ENCODE measurements around the gene HSP90AA1. TPM values are rescaled to one million over a fixed set of nuclear protein-coding genes. Genes with fewer than 3 reads are reported as not detected.
"Not testable (repeated sequence)": the region's sequence is repeated elsewhere in the genome, so short reads cannot be mapped to it uniquely, and the experiment has no call there.

The HSP90AA1 gene
- total RNA-seq, 2 experiments from 2014 or later: 451 to 462 TPM

DNA sequence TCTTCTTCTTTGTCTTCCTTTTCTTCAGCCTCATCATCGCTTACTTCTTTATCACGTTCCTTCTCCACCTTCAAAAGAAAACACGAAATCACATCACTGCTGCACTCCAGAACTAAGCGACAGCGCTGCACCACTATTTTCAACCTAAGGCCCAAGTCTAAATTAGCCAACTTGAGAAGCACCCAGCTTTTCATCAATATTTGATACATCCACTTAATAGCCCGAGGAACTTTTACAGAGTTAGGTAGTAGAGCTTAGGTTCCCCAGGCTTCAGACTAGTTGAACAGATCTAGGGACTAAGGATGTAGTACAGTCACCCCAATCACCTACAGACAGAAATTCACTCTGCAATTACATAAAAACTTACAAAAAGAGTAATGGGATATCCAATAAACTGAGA, 1.9 kb downstream of the HSP90AA1 start:
- no peak for TF ChIP-seq CTCF (IDR thresholded peaks at IDR 0.05)
- Histone ChIP-seq H3K27ac (ENCODE audit: low read depth in 1 of 2, low read length in 2 of 2) (peak overlapping the region; percentile 31 to 37), H3K27me3 (ENCODE audit: control insufficient read depth in 1 of 2, insufficient read depth in 2 of 2, low read length in 2 of 2) (no peaks in the 10 kb centered on the region), H3K36me3 (ENCODE audit: insufficient read depth, low read length) (peaks cover 59% of the 10 kb centered on the region), H3K4me3 (ENCODE audit: low read length) (peak overlapping the region; percentile 74), H3K9me3 (ENCODE audit: control insufficient read depth in 1 of 2, insufficient read depth in 1 of 2, low read length in 2 of 2) (no peaks in the 10 kb centered on the region), H3K4me1 (ENCODE audit: insufficient read depth, low read length) (peaks cover 51% of the 10 kb centered on the region)
- ChIA-PET POLR2A (interaction anchor here (0.6 to 1.1 kb wide), 3 partner anchors 22 to 232 kb away, joined by 3 read pairs; no protein-coding TSS in a partner anchor), CTCF (no interaction called here)
- peak overlapping the region; percentile 98 for H3K4me3 Mint-ChIP-seq
- H3K9me3 Mint-ChIP-seq: no peaks in the 10 kb centered on the region
- H3K27me3 Mint-ChIP-seq: no peaks in the 10 kb centered on the region
- DNase-seq: no peak
- H3K36me3 Mint-ChIP-seq (ENCODE audit: low read depth): peaks cover 69% of the 10 kb centered on the region
- peak overlapping the region; percentile 91 for H3K27ac Mint-ChIP-seq
- intact Hi-C loops (cut with DNase I, micrococcal nuclease): loop anchor here (5.0 to 10.0 kb wide), 4 partner anchors 50 to 692 kb away; partner anchors contain the start of genes PPP2R5C (in 1 of the 2) and TRAF3 (in 1 of the 2)
- ATAC-seq (ENCODE audit: poor library complexity): no peak
- H3K4me1 Mint-ChIP-seq (ENCODE audit: low read depth): peaks cover 79% of the 10 kb centered on the region

- H3K36me3 ChIP-seq (ENCODE audit: insufficient read depth, low read length): peaks cover 63% of the 10 kb centered on the region
- peak overlapping the region; percentile 31 to 37 for H3K27ac ChIP-seq (ENCODE audit: low read depth in 1 of 2, low read length in 2 of 2)
- CTCF ChIA-PET: interaction anchor here (0.9 to 1.4 kb wide), 2 partner anchors 21 to 24 kb away, joined by 3 read pairs; no protein-coding TSS in a partner anchor
- H3K4me3 ChIP-seq (ENCODE audit: low read length); H3K27me3 ChIP-seq (ENCODE audit: control insufficient read depth in 1 of 2, insufficient read depth in 2 of 2, low read length in 2 of 2); ATAC-seq (ENCODE audit: poor library complexity); H3K9me3 ChIP-seq (ENCODE audit: control insufficient read depth in 1 of 2, insufficient read depth in 1 of 2, low read length in 2 of 2); H3K9me3 Mint-ChIP-seq; H3K27me3 Mint-ChIP-seq; DNase-seq: not testable (repeated sequence)
- intact Hi-C loops (cut with DNase I, micrococcal nuclease): loop anchor here (10.0 kb wide), 2 partner anchors 50 to 270 kb away; no protein-coding TSS in a partner anchor
- Mint-ChIP-seq H3K27ac (peak overlapping the region; percentile 91), H3K36me3 (ENCODE audit: low read depth) (peaks cover 73% of the 10 kb centered on the region), H3K4me1 (ENCODE audit: low read depth) (peaks cover 79% of the 10 kb centered on the region), H3K4me3 (peak overlapping the region; percentile 98)
- peaks cover 51% of the 10 kb centered on the region for H3K4me1 ChIP-seq (ENCODE audit: insufficient read depth, low read length)
- POLR2A ChIA-PET: interaction anchor here (0.6 to 1.1 kb wide), 2 partner anchors 62 to 232 kb away, joined by 3 read pairs; no protein-coding TSS in a partner anchor
Observed at GRCh38 chr14:102084522-102084921, 2.3 kb downstream of the HSP90AA1 start.

- intact Hi-C loops (cut with DNase I, micrococcal nuclease): loop anchor here (10.0 kb wide), 2 partner anchors 47 to 267 kb away; no protein-coding TSS in a partner anchor
- Mint-ChIP-seq H3K27me3 (no peaks in the 10 kb centered on the region), H3K36me3 (ENCODE audit: low read depth) (peaks cover 84% of the 10 kb centered on the region), H3K4me3 (peak overlapping the region; percentile 9), H3K4me1 (ENCODE audit: low read depth) (peaks cover 67% of the 10 kb centered on the region), H3K27ac (peak overlapping the region; percentile 50), H3K9me3 (no peaks in the 10 kb centered on the region)
- Histone ChIP-seq H3K27ac (ENCODE audit: low read depth in 1 of 2, low read length in 2 of 2) (no peak overlapping the region), H3K9me3 (ENCODE audit: control insufficient read depth in 1 of 2, insufficient read depth in 1 of 2, low read length in 2 of 2) (no peaks in the 10 kb centered on the region), H3K4me3 (ENCODE audit: low read length) (no peak overlapping the region), H3K36me3 (ENCODE audit: insufficient read depth, low read length) (peaks cover 71% of the 10 kb centered on the region), H3K27me3 (ENCODE audit: control insufficient read depth in 1 of 2, insufficient read depth in 2 of 2, low read length in 2 of 2) (no peaks in the 10 kb centered on the region), H3K4me1 (ENCODE audit: insufficient read depth, low read length) (peaks cover 30% of the 10 kb centered on the region)
- DNase-seq (no peak), ATAC-seq (ENCODE audit: poor library complexity) (no peak)
- POLR2A ChIA-PET: no interaction called here
- CTCF ChIA-PET: no interaction called here
- TF ChIP-seq CTCF (IDR thresholded peaks at IDR 0.05): no peak
Observed at GRCh38 chr14:102081231-102082080, 5.4 kb downstream of the HSP90AA1 start.

Data from CD4-positive, alpha-beta T cell (primary cell).